SIG-M5 treated with dmso at 0.1 percent for 504 hours (cell line): ENCODE results near the gene ECT2L.

ENCODE experiments used
- DNase-seq: peaks from one replicate; lab custom pipeline; 2025; ENCODE audit not compliant: unreplicated experiment; lab: John Stamatoyannopoulos, UW

Gene ECT2L

GRCh38 chr6:138805016-138805765 lies 9.3 kb downstream of the ECT2L start:
- DNase-seq, result no peak

- peak; percentile 2 for DNase-seq
Observed at GRCh38 chr6:138806889-138807288, 11.0 kb downstream of the ECT2L start.

GRCh38 chr6:138809677-138810076 lies 13.8 kb downstream of the ECT2L start:
- no peak for DNase-seq

- peak; percentile 69 for DNase-seq
Observed at GRCh38 chr6:138811866-138812265, 16.0 kb downstream of the ECT2L start.

- DNase-seq, result peak; percentile 20
Observed at GRCh38 chr6:138814179-138814834, 18.4 kb downstream of the ECT2L start.

GRCh38 chr6:138815221-138815620 lies 19.3 kb downstream of the ECT2L start:
- no peak for DNase-seq

GRCh38 chr6:138815797-138816528 lies 20.1 kb downstream of the ECT2L start:
- DNase-seq, result peak; percentile 73

- peak; percentile 80 for DNase-seq
Observed at GRCh38 chr6:138817799-138818198, 21.9 kb downstream of the ECT2L start.

GRCh38 chr6:138818496-138819194 lies 22.8 kb downstream of the ECT2L start:
- DNase-seq, result peak; percentile 37

GRCh38 chr6:138821519-138821918 lies 25.6 kb downstream of the ECT2L start:
- DNase-seq, result no peak

- no peak for DNase-seq
Observed at GRCh38 chr6:138824482-138825144, 28.7 kb downstream of the ECT2L start.

GRCh38 chr6:138830248-138830647 lies 34.4 kb downstream of the ECT2L start:
- DNase-seq, result no peak

- DNase-seq, result no peak
Observed at GRCh38 chr6:138832182-138832581, 36.3 kb downstream of the ECT2L start.

- no peak for DNase-seq
Observed at GRCh38 chr6:138833816-138834539, 38.1 kb downstream of the ECT2L start.

GRCh38 chr6:138837246-138837645 lies 41.4 kb downstream of the ECT2L start:
- DNase-seq, result no peak

GRCh38 chr6:138844192-138844591 lies 48.3 kb downstream of the ECT2L start:
- no peak for DNase-seq

GRCh38 chr6:138847884-138848283 lies 52.0 kb downstream of the ECT2L start:
- DNase-seq, result no peak

- no peak for DNase-seq
Observed at GRCh38 chr6:138848461-138848860, 52.6 kb downstream of the ECT2L start.

- peak; percentile 79 for DNase-seq
Observed at GRCh38 chr6:138849791-138850190, 53.9 kb downstream of the ECT2L start.

- peak; percentile 30 for DNase-seq
Observed at GRCh38 chr6:138856654-138857053, 60.8 kb downstream of the ECT2L start.
